ENCODE data around the gene SECISBP2L. TPM values are rescaled to one million over a fixed set of nuclear protein-coding genes. Genes with fewer than 3 reads are reported as not detected.

SECISBP2L gene
- total and polyA plus RNA-seq, 4 donors = 16.2 to 678 (median 51.7) TPM

- ATAC-seq (ENCODE audit: insufficient read depth, low FRiP score) (no peak), DNase-seq (no peak)
- H3K36me3 ChIP-seq (ENCODE audit: control insufficient read depth in 4 of 4, insufficient read depth in 4 of 4, low read length in 4 of 4) = no peaks in the 10 kb centered on the region
- no peak overlapping the region for H3K27ac ChIP-seq (ENCODE audit: low read depth in 1 of 2, low read length in 1 of 2)
- no peaks in the 10 kb centered on the region for H3K4me1 ChIP-seq (ENCODE audit: control insufficient read depth in 5 of 5, insufficient read depth in 5 of 5, low read length in 5 of 5)
- H3K9me3 ChIP-seq (ENCODE audit: control insufficient read depth in 4 of 4, insufficient read depth in 3 of 4, low read length in 3 of 4) = no peaks in the 10 kb centered on the region
- 79 to 89% methylated on average over 4 of the region's 4 CpGs for WGBS, 2 donors
- H3K4me3 ChIP-seq = no peak overlapping the region
- no peak overlapping the region for H3K9ac ChIP-seq (ENCODE audit: insufficient read depth in 1 of 2, low read length in 2 of 2)
- TF ChIP-seq CTCF (IDR thresholded peaks at IDR 0.05; ENCODE audit: control extremely low read depth, extremely low read depth) = no peak
- no peaks in the 10 kb centered on the region for H3K27me3 ChIP-seq (ENCODE audit: control insufficient read depth in 3 of 3, insufficient read depth in 3 of 3, low read length in 2 of 3)
Measured at GRCh38 chr15:49093252-49094105, 47.2 kb upstream of the SECISBP2L start.

- 92 to 96% methylated on average over 4 of the region's 4 CpGs for WGBS, 2 donors
- no peak for ATAC-seq (ENCODE audit: insufficient read depth, low FRiP score)
- no peak for TF ChIP-seq CTCF (IDR thresholded peaks at IDR 0.05; ENCODE audit: control extremely low read depth, extremely low read depth)
Measured at GRCh38 chr15:49088996-49089395, 42.8 kb upstream of the SECISBP2L start.

DNA sequence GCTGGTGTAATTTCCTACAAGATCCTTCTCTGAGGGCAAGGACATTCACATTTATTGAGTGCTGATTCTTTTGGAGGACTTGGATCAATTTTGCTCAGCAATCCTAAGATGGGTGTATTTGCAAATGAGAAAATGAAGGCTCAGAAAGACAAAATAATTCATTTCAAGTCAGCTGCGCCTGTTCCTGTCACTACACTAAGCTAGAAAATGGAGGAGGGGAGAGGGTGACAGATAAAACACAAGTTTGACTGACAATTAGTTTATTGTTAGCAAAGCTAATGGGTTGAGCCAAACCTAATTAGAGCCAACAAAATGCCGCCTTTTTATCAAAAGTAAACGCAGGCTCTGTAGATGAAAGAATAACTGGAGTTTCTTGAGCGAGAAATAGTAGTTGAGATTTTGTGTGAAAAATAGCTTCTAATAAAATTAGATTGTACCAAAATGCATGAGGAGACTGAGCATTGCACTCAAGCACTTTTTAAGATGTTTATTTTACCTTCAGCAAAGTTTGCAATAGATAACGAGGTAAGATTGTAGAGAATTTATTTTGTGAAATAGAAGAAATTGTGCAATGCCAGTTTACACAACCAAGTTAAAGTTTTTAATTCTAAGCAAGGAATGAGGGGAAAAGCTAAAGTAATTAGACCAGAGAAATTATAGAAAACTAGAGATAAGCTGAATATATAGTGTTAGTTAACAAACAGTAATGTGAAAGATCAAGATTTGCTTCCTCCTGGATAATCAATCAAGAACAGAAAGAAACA is 39.6 kb upstream of the SECISBP2L start:
- TF ChIP-seq CTCF (IDR thresholded peaks at IDR 0.05; ENCODE audit: control extremely low read depth, extremely low read depth) = no peak
- H3K27me3 ChIP-seq (ENCODE audit: control insufficient read depth in 3 of 3, insufficient read depth in 3 of 3, low read length in 2 of 3) = no peaks in the 10 kb centered on the region
- DNase-seq (peak in 2 of 3 donors; percentile 22 to 49), ATAC-seq (ENCODE audit: insufficient read depth, low FRiP score) (no peak)
- H3K9me3 ChIP-seq (ENCODE audit: control insufficient read depth in 4 of 4, insufficient read depth in 3 of 4, low read length in 3 of 4) = no peaks in the 10 kb centered on the region
- H3K27ac ChIP-seq (ENCODE audit: low read depth in 1 of 2, low read length in 1 of 2) = no peak overlapping the region
- WGBS, 2 donors = 57 to 67% methylated on average over 5 of the region's 5 CpGs
- no peaks in the 10 kb centered on the region for H3K36me3 ChIP-seq (ENCODE audit: control insufficient read depth in 4 of 4, insufficient read depth in 4 of 4, low read length in 4 of 4)
- H3K9ac ChIP-seq (ENCODE audit: insufficient read depth in 1 of 2, low read length in 2 of 2) = no peak overlapping the region
- H3K4me3 ChIP-seq = no peak overlapping the region
- H3K4me1 ChIP-seq (ENCODE audit: control insufficient read depth in 5 of 5, insufficient read depth in 5 of 5, low read length in 5 of 5) = peaks cover 0 to 26% (median 5%) of the 10 kb centered on the region in 5 donors

More at GRCh38 chr15:49088996-49089395, 42.8 kb upstream of the SECISBP2L start:
- H3K27me3 ChIP-seq (ENCODE audit: control insufficient read depth in 3 of 3, insufficient read depth in 3 of 3, low read length in 2 of 3) = no peaks in the 10 kb centered on the region
- no peak overlapping the region for H3K4me3 ChIP-seq
- peaks cover 0 to 14% (median 2%) of the 10 kb centered on the region in 5 donors for H3K4me1 ChIP-seq (ENCODE audit: control insufficient read depth in 5 of 5, insufficient read depth in 5 of 5, low read length in 5 of 5)
- H3K9me3 ChIP-seq (ENCODE audit: control insufficient read depth in 4 of 4, insufficient read depth in 3 of 4, low read length in 3 of 4) = no peaks in the 10 kb centered on the region
- no peak overlapping the region for H3K27ac ChIP-seq (ENCODE audit: low read depth in 1 of 2, low read length in 1 of 2)
- DNase-seq = no peak
- no peaks in the 10 kb centered on the region for H3K36me3 ChIP-seq (ENCODE audit: control insufficient read depth in 4 of 4, insufficient read depth in 4 of 4, low read length in 4 of 4)
- H3K9ac ChIP-seq (ENCODE audit: insufficient read depth in 1 of 2, low read length in 2 of 2) = no peak overlapping the region

Data from lung (tissue), 12 donors.